Activated CD8-positive, alpha-beta T cell treated with anti-CD3 and anti-CD28 coated beads, Interleukin-2, amount 10 ng/mL, durations not matched to agents 7 days and 5 days (primary cell): ENCODE results near the gene PTPN5. TPM values are rescaled to one million over a fixed set of nuclear protein-coding genes. Genes with fewer than 3 reads are reported as not detected.
A peak's percentile ranks its signal among the peaks of the same experiment; 100 is the strongest.
"Not testable (repeated sequence)": the region's sequence is repeated elsewhere in the genome, so short reads cannot be mapped to it uniquely, and the experiment has no call there.

ENCODE experiments used
- ATAC-seq: fragments of 150-1000 bp; cut with Tn5 transposase; one replicate; pipeline ENCODE4 v1.10.0; 2021; ENCODE audit warnings: moderate library complexity
- CTCF ChIA-PET: fragments of 350-600 bp; sonication (Branson Sonifier 250); formaldehyde crosslinking; loops from one replicate; lab custom pipeline; 2021; ENCODE audit warnings: antibody characterized with exemption; lab: Charles Lee
- POLR2A ChIA-PET: fragments of 350-600 bp; sonication (Branson Sonifier 250); formaldehyde crosslinking; loops from one replicate; lab custom pipeline; 2021; ENCODE audit warnings: antibody characterized with exemption; lab: Charles Lee
- DNase-seq: peaks from one replicate; pipeline ENCODE4 v3.0.0-alpha.2; 2020
- H3K27ac Mint-ChIP-seq: one replicate; pipeline ENCODE4 v1.8.0; 2021; ENCODE audit warnings: mild to moderate bottlenecking, mixed read lengths
- H3K27me3 Mint-ChIP-seq: one replicate; pipeline ENCODE4 v1.8.0; 2021; ENCODE audit warnings: low read depth, mixed read lengths
- H3K36me3 Mint-ChIP-seq: one replicate; pipeline ENCODE4 v1.8.0; 2021; ENCODE audit warnings: low read depth, mixed read lengths
- H3K4me1 Mint-ChIP-seq: one replicate; pipeline ENCODE4 v1.8.0; 2021; ENCODE audit warnings: low read depth, mixed read lengths
- H3K4me3 Mint-ChIP-seq: one replicate; pipeline ENCODE4 v1.8.0; 2021; ENCODE audit warnings: mild to moderate bottlenecking, mixed read lengths
- H3K9me3 Mint-ChIP-seq: one replicate; pipeline ENCODE4 v1.8.0; 2022; ENCODE audit warnings: mixed read lengths; ENCODE audit not compliant: insufficient read depth
- total RNA-seq, 2 experiments: library from RNA; stranded (reverse); gene quantifications; one replicate each; pipeline ENCODE4 v1.2.3, GENCODE V29; 2021

The PTPN5 gene
- not detected for total RNA-seq

DNA sequence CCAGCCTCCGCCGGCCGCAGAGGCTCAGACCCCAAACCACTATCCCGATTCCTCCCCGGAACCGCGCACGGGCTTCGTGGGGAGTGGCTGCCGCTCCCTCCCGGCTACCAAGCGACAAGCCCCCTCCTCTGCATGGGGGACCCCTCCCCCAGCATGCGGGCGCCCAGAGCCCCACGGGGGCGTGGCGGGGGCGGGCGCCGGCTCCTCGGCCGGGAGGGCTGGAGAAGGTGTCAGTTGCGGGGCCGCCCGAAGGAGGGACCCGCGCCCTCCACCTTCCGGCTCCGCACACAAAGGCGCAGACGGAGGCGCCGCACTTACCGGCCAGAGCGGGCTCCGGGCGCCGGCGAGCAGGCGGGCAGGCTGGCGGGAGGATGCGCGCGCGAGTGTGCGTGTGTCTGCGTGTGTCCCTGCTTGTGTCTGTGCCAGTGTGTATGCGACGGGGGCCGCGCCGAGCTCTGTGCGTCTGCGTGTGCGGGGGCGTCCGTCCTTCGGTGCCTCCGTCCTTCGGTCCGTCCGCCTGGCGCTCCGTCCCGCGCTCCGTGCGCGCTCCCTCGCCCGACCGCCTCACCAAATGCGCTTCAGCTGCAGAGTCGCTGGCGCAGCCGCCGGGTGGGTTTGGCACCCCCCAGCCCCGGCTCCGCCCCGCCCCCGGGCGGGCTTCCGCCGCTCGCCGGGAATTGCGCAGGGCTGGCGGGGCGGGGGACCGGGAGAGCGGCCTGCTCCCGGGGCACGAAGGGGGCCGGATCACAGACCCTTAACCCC lies at the start of gene PTPN5:
Gene PTPN5 (minus strand): TSS at position 592 of the 762 bp plus-strand sequence. CDS start 19,840 bp downstream, outside the sequence.
- DNase-seq (no peak), ATAC-seq (no peak)
- Mint-ChIP-seq H3K4me1 (no peaks in the 10 kb centered on the region), H3K27me3 (peaks cover 67% of the 10 kb centered on the region), H3K36me3 (no peaks in the 10 kb centered on the region), H3K4me3 (no peak within 1 kb of the TSS), H3K27ac (no peak within 1 kb of the TSS), H3K9me3 (no peaks in the 10 kb centered on the region)
- ChIA-PET POLR2A (interaction anchor here (0.6 kb wide), 1 partner anchor 1409 kb away, joined by 3 read pairs; no protein-coding TSS in a partner anchor), CTCF (interaction anchor here (1.5 kb wide), 1 partner anchor 12 kb away, joined by 3 read pairs; no protein-coding TSS in a partner anchor)

DNA sequence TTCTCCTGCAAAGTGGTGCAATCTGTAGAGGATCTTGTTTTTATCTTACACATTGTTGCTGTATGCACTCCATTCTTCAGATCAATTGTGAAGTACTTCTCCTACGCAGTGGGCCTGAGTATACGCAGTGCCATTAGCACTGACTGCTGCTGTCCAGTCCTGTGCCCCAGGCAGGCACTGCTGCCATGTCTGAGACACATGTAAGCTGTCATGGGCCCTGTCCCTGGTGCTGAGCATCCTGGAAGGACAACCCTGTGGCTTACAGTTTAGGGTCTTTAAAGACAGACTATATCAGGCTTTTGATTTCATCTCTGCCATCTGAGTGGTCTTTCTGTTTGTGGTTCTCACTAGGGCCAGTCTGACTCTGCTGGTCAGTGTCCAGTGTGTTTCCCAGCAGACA lies 44.8 kb upstream of the PTPN5 start:
- ChIA-PET CTCF (no interaction called here), POLR2A (no interaction called here)
- Mint-ChIP-seq H3K27ac (no peak overlapping the region), H3K4me3 (no peak overlapping the region), H3K36me3 (no peaks in the 10 kb centered on the region), H3K27me3 (peaks cover 21% of the 10 kb centered on the region), H3K9me3 (peaks cover 4% of the 10 kb centered on the region), H3K4me1 (no peaks in the 10 kb centered on the region)
- no peak for ATAC-seq
- no peak for DNase-seq

- peaks cover 27% of the 10 kb centered on the region for H3K27me3 Mint-ChIP-seq
- H3K9me3 Mint-ChIP-seq, result no peaks in the 10 kb centered on the region
- H3K4me3 Mint-ChIP-seq, result no peak overlapping the region
- DNase-seq (no peak), ATAC-seq (no peak)
- ChIA-PET CTCF (no interaction called here), POLR2A (no interaction called here)
- no peaks in the 10 kb centered on the region for H3K4me1 Mint-ChIP-seq
- H3K36me3 Mint-ChIP-seq, result no peaks in the 10 kb centered on the region
- H3K27ac Mint-ChIP-seq, result no peak overlapping the region
These were observed 43.3 kb upstream of the PTPN5 start for GRCh38 chr11:18834754-18835466.

- DNase-seq, result not testable (repeated sequence)
These were observed 28.6 kb upstream of the PTPN5 start for GRCh38 chr11:18820160-18820559.

DNA sequence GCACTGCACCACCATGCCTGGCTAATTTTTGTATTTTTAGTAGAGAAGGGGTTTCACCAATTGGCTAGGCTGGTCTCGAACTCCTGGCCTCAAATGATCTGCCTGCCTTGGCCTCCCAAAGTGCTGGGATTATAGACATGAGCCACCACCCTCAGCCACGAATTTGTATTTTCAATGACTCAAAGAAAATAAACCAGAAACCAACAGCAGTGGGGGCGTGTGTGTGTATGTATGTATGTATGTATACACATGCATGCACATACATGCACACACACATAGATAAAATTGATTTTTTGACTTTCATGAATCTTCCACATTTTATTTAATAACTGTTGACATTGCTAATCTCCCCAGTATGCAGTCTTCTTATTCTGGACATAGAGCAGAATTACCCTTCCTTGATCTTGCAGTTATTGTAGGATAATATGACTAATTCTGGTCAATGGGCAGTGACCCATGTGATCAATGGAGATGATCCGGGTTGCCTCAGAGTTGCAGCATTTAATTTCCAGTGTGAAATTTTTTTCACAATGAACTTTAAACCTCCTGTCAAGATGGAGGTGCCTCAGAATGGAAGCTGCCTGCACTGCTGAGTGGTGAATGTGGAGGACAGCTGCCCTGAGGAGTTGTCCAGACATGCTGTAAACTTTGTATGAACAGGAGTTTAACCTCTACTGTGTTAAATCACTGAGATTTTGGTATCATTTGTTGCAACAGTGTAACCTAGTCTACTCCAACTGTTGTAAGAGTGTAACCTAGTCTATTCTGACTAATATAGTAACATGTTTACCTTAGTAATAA lies 12.8 kb upstream of the PTPN5 start:
- H3K9me3 Mint-ChIP-seq, result no peaks in the 10 kb centered on the region
- ATAC-seq (no peak), DNase-seq (no peak)
- ChIA-PET CTCF (interaction anchor here (0.8 kb wide), 1 partner anchor 29 kb away, joined by 3 read pairs; no protein-coding TSS in a partner anchor), POLR2A (no interaction called here)
- H3K4me1 Mint-ChIP-seq, result no peaks in the 10 kb centered on the region
- no peak overlapping the region for H3K4me3 Mint-ChIP-seq
- H3K36me3 Mint-ChIP-seq, result no peaks in the 10 kb centered on the region
- H3K27me3 Mint-ChIP-seq, result peaks cover 42% of the 10 kb centered on the region
- no peak overlapping the region for H3K27ac Mint-ChIP-seq

More at GRCh38 chr11:18820160-18820559, 28.6 kb upstream of the PTPN5 start:
- ATAC-seq, CTCF ChIA-PET, H3K4me3 Mint-ChIP-seq, H3K36me3 Mint-ChIP-seq, H3K27ac Mint-ChIP-seq, H3K4me1 Mint-ChIP-seq, POLR2A ChIA-PET, H3K9me3 Mint-ChIP-seq, H3K27me3 Mint-ChIP-seq: not testable (repeated sequence)

GRCh38 chr11:18802381-18803257 lies 11.0 kb upstream of the PTPN5 start:
- DNase-seq (peak; percentile 56), ATAC-seq (no peak)
- Mint-ChIP-seq H3K27me3 (peaks cover 44% of the 10 kb centered on the region), H3K36me3 (no peaks in the 10 kb centered on the region), H3K4me1 (no peaks in the 10 kb centered on the region), H3K27ac (no peak overlapping the region), H3K9me3 (no peaks in the 10 kb centered on the region), H3K4me3 (no peak overlapping the region)
- CTCF ChIA-PET, result interaction anchor here (0.7 to 2.1 kb wide), 8 partner anchors 10 to 696 kb away, joined by 3 to 15 read pairs (median 4); no protein-coding TSS in a partner anchor
- POLR2A ChIA-PET, result no interaction called here

DNA sequence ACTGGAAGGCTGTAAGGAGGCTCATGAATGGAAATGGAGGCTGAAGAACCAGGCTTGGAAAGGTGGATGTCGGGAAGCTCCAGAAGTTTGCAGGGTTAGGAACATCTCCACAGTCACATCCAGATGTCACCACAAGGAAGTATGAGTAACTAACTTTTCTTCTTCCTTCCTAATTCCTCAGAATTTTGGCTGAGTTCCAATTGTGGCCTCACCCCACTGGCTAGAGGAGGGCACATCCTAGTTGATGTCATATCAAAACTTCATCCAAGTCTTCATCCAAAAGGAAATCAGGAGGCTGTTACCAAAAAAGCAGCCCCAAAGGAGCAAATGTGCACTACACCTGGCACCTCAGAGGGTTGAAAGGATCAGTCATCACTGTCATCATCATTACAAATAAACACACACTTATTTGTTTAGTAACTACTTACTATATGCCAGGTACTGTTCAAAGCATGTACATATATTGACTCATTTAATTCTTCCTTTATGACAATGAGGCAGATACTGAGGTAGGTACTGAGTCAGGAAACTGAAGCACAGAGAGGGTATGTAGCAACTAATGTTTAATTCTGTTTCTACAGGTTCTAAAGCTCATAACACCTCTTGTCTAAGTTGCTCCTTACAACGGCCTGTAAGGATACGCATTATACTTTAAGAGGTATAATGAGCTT lies 7.3 kb upstream of the PTPN5 start:
- POLR2A ChIA-PET, result no interaction called here
- no peaks in the 10 kb centered on the region for H3K9me3 Mint-ChIP-seq
- ATAC-seq, result no peak

GRCh38 chr11:18794956-18795355 lies 3.4 kb upstream of the PTPN5 start:
- ChIA-PET POLR2A (no interaction called here), CTCF (interaction anchor here (1.0 to 2.8 kb wide), 3 partner anchors 19 to 254 kb away, joined by 4 to 10 read pairs (median 5); no protein-coding TSS in a partner anchor)
- no peaks in the 10 kb centered on the region for H3K4me1 Mint-ChIP-seq
- H3K36me3 Mint-ChIP-seq, result no peaks in the 10 kb centered on the region
- H3K4me3 Mint-ChIP-seq, result no peak overlapping the region
- no peaks in the 10 kb centered on the region for H3K9me3 Mint-ChIP-seq
- DNase-seq (no peak), ATAC-seq (no peak)
- H3K27me3 Mint-ChIP-seq, result peaks cover 52% of the 10 kb centered on the region
- no peak overlapping the region for H3K27ac Mint-ChIP-seq

More for the DNA sequence above, 7.3 kb upstream of the PTPN5 start:
- Mint-ChIP-seq H3K4me1 (no peaks in the 10 kb centered on the region), H3K27me3 (peaks cover 48% of the 10 kb centered on the region), H3K4me3 (no peak overlapping the region), H3K36me3 (no peaks in the 10 kb centered on the region), H3K27ac (no peak overlapping the region)
- CTCF ChIA-PET, result interaction anchor here (0.7 to 2.9 kb wide), 6 partner anchors 12 to 375 kb away, joined by 3 to 9 read pairs (median 4); no protein-coding TSS in a partner anchor
- DNase-seq, result no peak

DNA sequence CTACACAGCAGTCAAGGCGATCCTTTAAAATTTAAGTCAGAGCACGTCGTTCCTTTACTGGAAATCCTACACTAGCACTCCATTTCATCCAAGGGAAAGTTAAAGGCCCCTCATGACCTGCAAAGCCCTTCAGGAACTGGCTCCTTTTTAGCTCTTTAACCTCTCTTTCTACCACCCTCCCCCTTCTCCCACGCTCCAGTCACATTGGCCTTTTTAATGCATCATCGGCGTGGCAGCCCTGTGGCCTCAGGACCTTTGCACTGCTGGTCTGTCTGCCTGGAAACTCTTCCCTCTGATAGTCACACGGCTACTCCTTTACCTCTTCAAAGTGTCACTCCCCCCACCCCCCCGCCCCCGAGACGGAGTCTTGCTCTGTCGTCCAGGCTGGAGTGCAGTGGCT lies 1.2 kb upstream of the PTPN5 start:
- no peaks in the 10 kb centered on the region for H3K36me3 Mint-ChIP-seq
- ATAC-seq, result no peak
- peaks cover 67% of the 10 kb centered on the region for H3K27me3 Mint-ChIP-seq
- no peak for DNase-seq
- no peak overlapping the region for H3K4me3 Mint-ChIP-seq
- POLR2A ChIA-PET, result no interaction called here
- no peaks in the 10 kb centered on the region for H3K9me3 Mint-ChIP-seq
- no peak overlapping the region for H3K27ac Mint-ChIP-seq
- CTCF ChIA-PET, result interaction anchor here (0.6 to 1.4 kb wide), 3 partner anchors 9 to 284 kb away, joined by 3 to 4 read pairs (median 3); no protein-coding TSS in a partner anchor
- no peaks in the 10 kb centered on the region for H3K4me1 Mint-ChIP-seq

DNA sequence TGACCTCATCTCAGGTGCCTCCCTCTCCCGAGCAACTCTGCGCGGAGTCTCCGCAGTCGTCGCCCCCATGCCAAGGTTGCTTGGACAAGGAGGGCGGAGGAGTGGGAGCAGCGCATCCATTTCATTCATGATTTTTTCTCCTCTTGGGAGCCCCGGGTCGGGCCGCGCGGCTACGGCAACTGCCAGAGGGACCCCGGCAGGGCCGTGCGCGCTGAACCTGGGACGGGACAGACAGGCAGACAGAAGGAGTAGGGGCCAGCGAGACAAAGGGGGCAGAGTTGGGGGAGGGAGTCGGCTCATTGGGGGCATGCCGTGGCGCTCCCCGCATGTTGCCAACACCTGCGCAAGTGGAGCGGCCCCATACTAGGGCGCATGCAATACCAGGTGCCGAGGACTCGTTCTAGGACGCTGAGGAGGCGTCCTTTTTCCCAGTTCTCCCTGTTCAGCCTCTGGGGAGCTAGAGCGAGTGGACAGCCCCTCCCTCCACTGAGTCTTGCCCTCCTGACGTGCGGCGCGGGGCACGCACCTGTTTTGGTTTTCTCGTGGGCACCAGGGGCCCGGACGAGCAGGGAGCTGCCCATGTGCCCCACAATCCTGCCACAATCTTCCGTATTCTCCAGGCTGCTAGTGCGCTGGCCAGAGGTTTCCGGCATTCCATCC lies 501 bp upstream of the PTPN5 start:
- CTCF ChIA-PET, result interaction anchor here (1.4 kb wide), 1 partner anchor 10 kb away, joined by 4 read pairs; no protein-coding TSS in a partner anchor
- POLR2A ChIA-PET, result no interaction called here
- Mint-ChIP-seq H3K9me3 (no peaks in the 10 kb centered on the region), H3K4me1 (no peaks in the 10 kb centered on the region), H3K4me3 (no peak overlapping the region), H3K27me3 (peaks cover 66% of the 10 kb centered on the region), H3K27ac (no peak overlapping the region), H3K36me3 (no peaks in the 10 kb centered on the region)
- DNase-seq (no peak), ATAC-seq (peak; percentile 23)
